ENCODE data around the gene OR5P2. TPM values are rescaled to one million over a fixed set of nuclear protein-coding genes. Genes with fewer than 3 reads are reported as not detected.

OR5P2 gene, protein sequence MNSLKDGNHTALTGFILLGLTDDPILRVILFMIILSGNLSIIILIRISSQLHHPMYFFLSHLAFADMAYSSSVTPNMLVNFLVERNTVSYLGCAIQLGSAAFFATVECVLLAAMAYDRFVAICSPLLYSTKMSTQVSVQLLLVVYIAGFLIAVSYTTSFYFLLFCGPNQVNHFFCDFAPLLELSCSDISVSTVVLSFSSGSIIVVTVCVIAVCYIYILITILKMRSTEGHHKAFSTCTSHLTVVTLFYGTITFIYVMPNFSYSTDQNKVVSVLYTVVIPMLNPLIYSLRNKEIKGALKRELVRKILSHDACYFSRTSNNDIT
- total RNA-seq: not detected

DNA sequence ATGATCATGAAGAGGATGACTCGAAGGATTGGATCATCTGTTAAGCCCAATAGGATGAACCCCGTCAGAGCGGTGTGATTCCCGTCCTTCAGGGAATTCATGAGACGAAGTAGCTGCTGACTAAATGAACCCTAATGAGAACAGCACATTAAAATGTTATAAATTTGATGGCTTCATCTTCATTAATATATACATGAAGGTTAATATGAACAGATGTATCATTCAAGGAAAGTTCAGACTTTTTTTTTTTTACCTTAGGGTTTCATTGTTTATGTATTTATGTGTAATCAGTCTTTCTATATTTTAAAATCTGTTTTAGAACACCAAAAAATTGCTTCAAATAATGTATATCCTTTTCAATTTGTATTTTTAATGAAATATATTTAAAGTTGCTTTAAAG is at the start of gene OR5P2:
TSS of gene OR5P2 (minus strand) at position 101 of the 400 bp plus-strand sequence. CDS start at position 101, 0 bp downstream.
- TF ChIP-seq, protein P1, sequence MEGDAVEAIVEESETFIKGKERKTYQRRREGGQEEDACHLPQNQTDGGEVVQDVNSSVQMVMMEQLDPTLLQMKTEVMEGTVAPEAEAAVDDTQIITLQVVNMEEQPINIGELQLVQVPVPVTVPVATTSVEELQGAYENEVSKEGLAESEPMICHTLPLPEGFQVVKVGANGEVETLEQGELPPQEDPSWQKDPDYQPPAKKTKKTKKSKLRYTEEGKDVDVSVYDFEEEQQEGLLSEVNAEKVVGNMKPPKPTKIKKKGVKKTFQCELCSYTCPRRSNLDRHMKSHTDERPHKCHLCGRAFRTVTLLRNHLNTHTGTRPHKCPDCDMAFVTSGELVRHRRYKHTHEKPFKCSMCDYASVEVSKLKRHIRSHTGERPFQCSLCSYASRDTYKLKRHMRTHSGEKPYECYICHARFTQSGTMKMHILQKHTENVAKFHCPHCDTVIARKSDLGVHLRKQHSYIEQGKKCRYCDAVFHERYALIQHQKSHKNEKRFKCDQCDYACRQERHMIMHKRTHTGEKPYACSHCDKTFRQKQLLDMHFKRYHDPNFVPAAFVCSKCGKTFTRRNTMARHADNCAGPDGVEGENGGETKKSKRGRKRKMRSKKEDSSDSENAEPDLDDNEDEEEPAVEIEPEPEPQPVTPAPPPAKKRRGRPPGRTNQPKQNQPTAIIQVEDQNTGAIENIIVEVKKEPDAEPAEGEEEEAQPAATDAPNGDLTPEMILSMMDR (IDR thresholded peaks at IDR 0.05; ENCODE audit: low read depth): no peak

DNA sequence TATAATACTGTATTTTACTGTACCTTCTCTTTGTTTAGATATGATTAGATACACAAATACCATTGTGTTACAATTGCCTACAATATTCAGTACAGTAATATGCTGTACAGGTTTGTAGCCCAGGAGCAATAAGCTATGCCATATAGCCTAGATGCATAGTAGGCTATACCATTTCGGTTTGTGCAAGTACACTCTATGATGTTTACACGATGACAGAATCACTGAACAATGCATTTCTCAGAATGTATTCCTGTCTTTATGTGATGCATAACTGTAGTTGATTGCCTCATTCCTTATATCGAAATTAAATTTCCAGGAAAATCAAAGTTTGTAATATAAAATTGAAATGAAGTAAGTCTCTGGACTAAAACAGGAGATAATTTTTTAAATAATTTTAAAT is 49.3 kb upstream of the OR5P2 start:
- TF ChIP-seq, protein P1 (IDR thresholded peaks at IDR 0.05; ENCODE audit: low read depth): no peak

DNA sequence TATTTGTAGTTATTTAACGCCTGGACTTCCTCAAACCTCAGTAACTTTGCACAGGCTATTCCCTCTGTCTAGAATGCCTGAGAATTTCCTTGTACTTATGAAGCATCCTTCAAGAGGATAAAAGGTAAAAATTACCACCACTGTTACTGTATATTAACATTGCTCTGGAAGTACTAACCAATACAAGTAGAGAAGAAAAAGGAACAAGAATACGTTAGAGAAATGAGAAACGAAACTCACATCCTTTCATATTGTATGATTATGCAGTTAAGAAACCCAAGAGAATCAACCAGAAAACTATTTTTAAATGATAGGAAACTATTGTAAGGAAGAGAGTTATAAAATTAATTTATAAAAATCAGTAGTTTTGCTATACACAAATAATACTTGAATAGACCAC is 48.2 kb upstream of the OR5P2 start:
- TF ChIP-seq, protein P1 (IDR thresholded peaks at IDR 0.05; ENCODE audit: low read depth): no peak

DNA sequence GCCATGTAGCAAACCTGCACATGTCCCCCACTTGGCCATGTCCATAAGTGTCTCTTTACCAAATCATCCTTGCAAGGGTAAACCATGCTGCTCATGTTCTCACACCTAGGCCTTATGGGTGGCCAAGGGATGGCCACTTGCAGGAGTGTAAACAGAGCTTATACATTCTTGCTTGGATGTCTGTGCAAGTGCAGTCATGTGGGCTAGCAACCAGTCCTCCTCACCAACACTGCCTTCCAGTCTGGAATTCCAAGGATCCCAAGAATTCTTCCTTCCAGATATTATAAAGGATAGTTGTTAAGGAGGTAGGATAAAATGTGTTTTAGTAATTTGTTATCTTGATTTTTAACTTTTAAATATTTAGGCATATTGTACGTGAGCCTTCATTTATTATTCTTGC is 47.8 kb upstream of the OR5P2 start:
- TF ChIP-seq, protein P1 (IDR thresholded peaks at IDR 0.05; ENCODE audit: low read depth): no peak

DNA sequence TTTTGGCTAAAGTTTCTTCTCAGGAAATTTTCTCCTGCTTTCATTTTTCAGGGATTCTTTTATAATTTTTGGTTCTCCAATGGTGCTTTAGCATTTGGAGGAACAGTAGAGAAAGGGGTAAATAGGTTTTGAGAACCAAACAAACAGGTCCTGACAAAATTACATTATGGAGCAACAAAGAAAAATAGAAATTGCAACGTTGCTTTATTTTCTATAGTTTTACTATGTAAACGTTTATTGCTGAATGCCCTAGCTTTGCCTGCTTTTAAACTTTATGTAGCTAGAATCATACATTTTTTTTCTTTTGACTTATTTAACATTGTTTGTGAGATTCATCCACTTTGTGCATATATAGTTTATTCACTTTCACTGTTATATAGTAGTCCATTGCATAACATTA is 43.8 kb upstream of the OR5P2 start:
- TF ChIP-seq, protein P1 (IDR thresholded peaks at IDR 0.05; ENCODE audit: low read depth): no peak

DNA sequence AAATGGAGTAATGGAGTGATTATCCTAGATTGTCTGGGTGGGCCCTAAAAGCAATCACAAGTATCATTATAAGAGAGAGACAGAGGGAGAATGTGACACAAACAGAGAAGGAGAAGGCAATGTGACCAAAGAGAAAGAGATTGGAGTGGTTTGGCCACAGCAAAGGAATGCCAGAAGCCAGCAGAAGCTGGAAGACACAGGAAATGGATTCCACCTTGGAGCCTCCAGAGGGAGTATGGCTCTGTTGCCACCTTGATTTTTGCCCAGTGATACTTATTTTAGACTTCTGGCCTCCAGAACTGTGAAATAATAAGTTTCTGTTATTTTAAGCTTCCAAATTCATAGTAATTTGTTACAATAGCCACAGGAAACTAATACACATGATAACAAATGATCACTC is 36.8 kb upstream of the OR5P2 start:
- TF ChIP-seq, protein P1 (IDR thresholded peaks at IDR 0.05; ENCODE audit: low read depth): no peak

DNA sequence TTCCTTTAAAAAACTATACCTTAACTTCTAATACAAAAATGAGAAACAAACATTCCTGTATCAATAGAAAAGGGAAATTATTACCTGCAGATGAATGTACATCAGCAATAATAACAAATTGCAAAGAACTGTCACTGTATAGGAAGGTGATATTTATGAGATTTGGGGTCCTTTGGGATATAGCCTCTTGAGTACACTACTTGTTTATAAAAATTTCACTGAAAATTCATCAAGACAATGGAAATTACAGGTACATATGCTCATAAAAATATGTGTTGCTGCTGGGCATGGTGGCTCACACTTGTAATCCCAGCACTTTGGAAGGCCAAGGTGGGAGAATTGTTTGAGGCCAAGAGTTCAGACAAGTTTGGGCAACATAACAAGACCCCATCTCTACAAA is 34.0 kb upstream of the OR5P2 start, which contains the start of gene OR5P3:
TSS of gene OR5P3 (minus strand) at position 101 of the 400 bp plus-strand sequence.
- TF ChIP-seq, protein P1 (IDR thresholded peaks at IDR 0.05; ENCODE audit: low read depth): no peak

Measured in subcutaneous adipose tissue (tissue), 4 donors.